ENCODE measurements around the gene TBC1D14. TPM values are rescaled to one million over a fixed set of nuclear protein-coding genes. Genes with fewer than 3 reads are reported as not detected.

The TBC1D14 gene
- total RNA-seq, 4 donors from 2014 or later: 42.6 to 56.9 (median 54.0) TPM

DNA sequence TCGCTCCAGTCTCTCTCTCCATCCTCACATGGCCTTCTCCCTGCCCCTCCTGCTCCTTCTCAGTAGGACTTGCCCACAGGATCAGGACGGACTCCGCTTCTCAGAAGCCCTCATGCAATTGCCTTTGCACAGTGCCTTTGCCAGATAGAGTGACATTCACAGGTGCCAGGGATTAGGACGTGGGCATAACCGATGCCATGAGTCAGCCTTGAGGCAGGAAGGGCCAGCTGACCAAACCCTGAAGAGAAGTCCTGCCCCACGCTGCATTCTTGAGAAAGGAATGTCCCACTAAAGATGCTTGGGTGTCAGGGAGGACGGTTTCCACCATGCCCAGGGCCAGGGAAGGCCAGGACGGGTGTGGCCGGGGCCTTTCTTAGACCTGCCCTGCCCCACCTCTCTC lies 164.8 kb downstream of the TBC1D14 start:
- H3K4me3 ChIP-seq: no peak overlapping the region
- peaks cover 0 to 4% (median 2%) of the 10 kb centered on the region in 4 donors for H3K4me1 ChIP-seq
- in situ Hi-C loops (cut with MboI; ENCODE audit: low pct_ligation_motif_present in 1 of 4, low pct_unique_long_range_greater_than_20kb in 1 of 4, low sequenced_read_pairs in 3 of 4) (loop anchor here (10.0 to 25.0 kb wide), 6 partner anchors 170 to 362 kb away; partner anchors contain the start of genes TBC1D14 (in 3 of the 4), BLOC1S4 (in 2 of the 4) and MRFAP1L1 (in 1 of the 4)), intact Hi-C loops (cut with DNase I; ENCODE audit: low total_unique reads) (loop anchor here (5.0 to 10.0 kb wide), 3 partner anchors 37 to 352 kb away; no protein-coding TSS in a partner anchor)
- DNase-seq: no peak
- H3K27ac ChIP-seq: no peak overlapping the region
- H3K9me3 ChIP-seq: no peaks in the 10 kb centered on the region
- 67 to 73% methylated on average over 3 to 9 of the region's 9 CpGs for WGBS, 2 donors (ENCODE audit: low coverage in 1 of 2)
- TF ChIP-seq POLR2A (IDR thresholded peaks at IDR 0.05) (no peak), CTCF (IDR thresholded peaks at IDR 0.05) (no peak), POLR2AphosphoS5 (IDR thresholded peaks at IDR 0.05) (no peak), EP300 (IDR thresholded peaks at IDR 0.05; ENCODE audit: low read depth) (no peak)
- no peaks in the 10 kb centered on the region for H3K27me3 ChIP-seq
- H3K36me3 ChIP-seq: no peaks in the 10 kb centered on the region

DNA sequence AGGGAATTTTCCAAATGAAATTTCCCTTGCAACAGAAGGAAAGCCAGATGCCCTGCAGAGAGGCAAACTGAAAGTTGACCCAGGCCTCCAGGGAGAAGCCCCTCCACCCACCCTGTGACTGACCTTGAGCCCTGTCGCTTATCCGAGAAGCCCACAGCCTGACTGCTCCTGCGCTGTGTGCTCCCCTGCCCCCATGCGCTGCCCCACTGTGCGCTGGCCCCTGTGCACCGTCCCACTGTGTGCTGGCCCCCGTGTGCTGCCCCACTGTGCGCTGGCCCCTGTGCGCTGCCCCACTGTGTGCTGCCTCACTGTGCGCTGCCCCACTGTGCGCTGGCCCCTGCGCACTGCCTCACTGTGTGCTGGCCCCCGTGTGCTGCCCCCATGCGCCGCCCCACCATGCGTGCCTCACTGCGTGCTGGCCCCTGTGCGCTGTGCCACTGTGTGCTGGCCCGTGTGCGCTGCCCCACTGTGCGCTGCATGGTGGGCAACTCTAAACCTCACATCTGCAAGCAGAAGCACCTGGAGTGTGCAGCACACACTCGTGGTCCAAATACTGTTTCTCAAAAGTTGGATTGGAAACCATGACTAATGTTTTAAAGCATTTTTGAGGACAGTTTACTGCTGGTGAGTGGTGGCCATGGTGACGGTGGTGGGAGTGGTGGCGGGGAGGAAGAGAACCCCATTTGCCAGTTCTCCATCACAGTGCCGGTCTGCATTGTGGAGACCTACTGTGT lies 166.5 kb downstream of the TBC1D14 start:
- H3K9me3 ChIP-seq: no peaks in the 10 kb centered on the region
- no peaks in the 10 kb centered on the region for H3K4me1 ChIP-seq
- WGBS, 2 donors (ENCODE audit: low coverage in 1 of 2): 60 to 80% methylated on average over 2 to 25 of the region's 25 CpGs
- no peaks in the 10 kb centered on the region for H3K36me3 ChIP-seq
- in situ Hi-C loops (cut with MboI; ENCODE audit: low pct_ligation_motif_present in 1 of 4, low pct_unique_long_range_greater_than_20kb in 1 of 4, low sequenced_read_pairs in 3 of 4) (loop anchor here in 3 of 4 donors (10.0 kb wide), 3 partner anchors 171 to 361 kb away; partner anchors contain the start of genes TBC1D14 (in 3 of the 3) and BLOC1S4 (in 1 of the 3)), intact Hi-C loops (cut with DNase I; ENCODE audit: low total_unique reads) (loop anchor here (10.0 kb wide), 1 partner anchor 91 kb away; no protein-coding TSS in a partner anchor)
- no peak overlapping the region for H3K4me3 ChIP-seq
- TF ChIP-seq POLR2AphosphoS5 (IDR thresholded peaks at IDR 0.05): no peak
- TF ChIP-seq EP300 (IDR thresholded peaks at IDR 0.05; ENCODE audit: low read depth): no peak
- TF ChIP-seq CTCF (IDR thresholded peaks at IDR 0.05): no peak
- no peak for TF ChIP-seq POLR2A (IDR thresholded peaks at IDR 0.05)
- DNase-seq: no peak
- no peaks in the 10 kb centered on the region for H3K27me3 ChIP-seq
- H3K27ac ChIP-seq: no peak overlapping the region

DNA sequence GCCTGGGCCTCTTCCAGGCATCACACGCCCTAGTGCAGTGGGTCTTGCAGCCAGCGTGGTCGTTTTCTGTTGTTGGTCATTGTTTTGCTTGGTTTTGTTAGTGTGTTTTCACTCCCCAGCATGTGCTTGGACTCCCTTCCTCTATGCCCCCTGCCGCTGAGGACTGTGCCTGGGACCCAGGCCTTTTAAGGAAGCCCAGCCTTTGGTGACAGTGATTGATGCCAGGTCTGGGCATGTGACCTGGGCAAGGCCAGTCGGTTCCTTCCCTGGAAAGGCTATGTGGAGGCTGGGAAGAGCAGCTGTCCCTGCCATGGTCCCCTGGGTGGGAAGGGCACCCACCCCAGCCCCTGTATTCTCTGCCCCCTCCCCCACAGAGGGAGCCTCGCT lies 167.1 kb downstream of the TBC1D14 start:
- intact Hi-C loops (cut with DNase I; ENCODE audit: low total_unique reads): loop anchor here (10.0 kb wide), 1 partner anchor 92 kb away; no protein-coding TSS in a partner anchor
- Histone ChIP-seq H3K27me3 (no peaks in the 10 kb centered on the region), H3K9me3 (no peaks in the 10 kb centered on the region), H3K4me3 (no peak overlapping the region), H3K36me3 (no peaks in the 10 kb centered on the region), H3K4me1 (no peaks in the 10 kb centered on the region), H3K27ac (no peak overlapping the region)
- in situ Hi-C loops (cut with MboI; ENCODE audit: low pct_ligation_motif_present in 1 of 4, low pct_unique_long_range_greater_than_20kb in 1 of 4, low sequenced_read_pairs in 3 of 4): loop anchor here in 3 of 4 donors (10.0 kb wide), 3 partner anchors 172 to 362 kb away; partner anchors contain the start of genes TBC1D14 (in 3 of the 3) and BLOC1S4 (in 1 of the 3)
- DNase-seq: no peak
- WGBS, 2 donors (ENCODE audit: low coverage in 1 of 2): 57 to 67% methylated on average over 1 to 5 of the region's 6 CpGs
- no peak for TF ChIP-seq CTCF (IDR thresholded peaks at IDR 0.05)
- TF ChIP-seq POLR2A (IDR thresholded peaks at IDR 0.05): no peak
- no peak for TF ChIP-seq POLR2AphosphoS5 (IDR thresholded peaks at IDR 0.05)
- no peak for TF ChIP-seq EP300 (IDR thresholded peaks at IDR 0.05; ENCODE audit: low read depth)

- DNase-seq: no peak
- TF ChIP-seq POLR2A (IDR thresholded peaks at IDR 0.05) (no peak), POLR2AphosphoS5 (IDR thresholded peaks at IDR 0.05) (no peak), CTCF (IDR thresholded peaks at IDR 0.05) (no peak), EP300 (IDR thresholded peaks at IDR 0.05; ENCODE audit: low read depth) (no peak)
- Histone ChIP-seq H3K4me1 (no peaks in the 10 kb centered on the region), H3K27me3 (no peaks in the 10 kb centered on the region), H3K27ac (no peak overlapping the region), H3K36me3 (no peaks in the 10 kb centered on the region), H3K4me3 (no peak overlapping the region), H3K9me3 (no peaks in the 10 kb centered on the region)
- WGBS, 2 donors (ENCODE audit: low coverage in 1 of 2): 80 to 86% methylated on average over 1 to 12 of the region's 12 CpGs
- intact Hi-C loops (cut with DNase I; ENCODE audit: low total_unique reads) (loop anchor here (10.0 kb wide), 1 partner anchor 93 kb away; no protein-coding TSS in a partner anchor), in situ Hi-C loops (cut with MboI; ENCODE audit: low pct_ligation_motif_present in 1 of 4, low pct_unique_long_range_greater_than_20kb in 1 of 4, low sequenced_read_pairs in 3 of 4) (loop anchor here in 3 of 4 donors (10.0 kb wide), 3 partner anchors 173 to 363 kb away; partner anchors contain the start of genes TBC1D14 (in 3 of the 3) and BLOC1S4 (in 1 of the 3))
These were observed 167.7 kb downstream of the TBC1D14 start for GRCh38 chr4:7077371-7077770.

Measured in transverse colon (tissue), 4 donors.